ENCODE measurements around the gene IL19.

GRCh38 chr1:206798384-206798996, 27.9 kb downstream of the IL19 start:
- TF ChIP-seq CTCF (IDR thresholded peaks at IDR 0.05) (no peak), POLR2A (IDR thresholded peaks at IDR 0.05; ENCODE audit: low read depth) (no peak), EP300 (IDR thresholded peaks at IDR 0.05) (no peak)

Measured in esophagus muscularis mucosa (tissue), 4 donors.